ENCODE measurements around the gene MLLT10. TPM values are rescaled to one million over a fixed set of nuclear protein-coding genes. Genes with fewer than 3 reads are reported as not detected.

Gene MLLT10
- total and polyA plus RNA-seq, 10 of the 15 experiments (the other 5 are each of a cell fraction or from before 2014, with no cell fraction given) = 8.7 to 61.1 (median 28.5) TPM

DNA sequence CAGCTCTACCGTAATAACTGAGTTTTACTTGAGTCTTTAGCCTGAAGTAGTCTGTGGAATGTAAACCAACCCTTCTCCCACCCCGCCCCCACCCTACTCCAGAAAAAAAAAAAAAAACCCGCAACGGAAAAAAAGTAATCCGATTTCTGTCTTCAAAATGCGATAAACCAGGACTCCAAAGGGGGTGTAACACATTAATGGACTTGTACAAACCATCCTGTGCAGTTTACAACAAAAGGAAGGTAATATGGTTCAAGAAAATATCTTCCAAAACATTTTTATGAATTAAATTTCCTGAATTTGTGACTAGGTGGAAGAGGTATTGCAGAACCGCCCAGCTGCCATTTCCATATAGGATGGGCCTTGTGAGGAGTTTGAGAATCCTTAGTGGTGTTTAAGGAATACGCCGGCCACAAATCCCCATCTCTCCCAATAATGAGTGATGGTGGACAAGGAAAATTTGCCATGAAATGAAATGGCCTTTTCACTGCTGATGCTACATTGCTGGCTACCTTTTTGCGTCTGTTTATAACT is 19.1 kb upstream of the MLLT10 start:
- intact Hi-C loops (cut with micrococcal nuclease; ENCODE audit: unreplicated experiment) = no loop called here
- BruUV-seq (replicated peaks) = no TSS peak

DNA sequence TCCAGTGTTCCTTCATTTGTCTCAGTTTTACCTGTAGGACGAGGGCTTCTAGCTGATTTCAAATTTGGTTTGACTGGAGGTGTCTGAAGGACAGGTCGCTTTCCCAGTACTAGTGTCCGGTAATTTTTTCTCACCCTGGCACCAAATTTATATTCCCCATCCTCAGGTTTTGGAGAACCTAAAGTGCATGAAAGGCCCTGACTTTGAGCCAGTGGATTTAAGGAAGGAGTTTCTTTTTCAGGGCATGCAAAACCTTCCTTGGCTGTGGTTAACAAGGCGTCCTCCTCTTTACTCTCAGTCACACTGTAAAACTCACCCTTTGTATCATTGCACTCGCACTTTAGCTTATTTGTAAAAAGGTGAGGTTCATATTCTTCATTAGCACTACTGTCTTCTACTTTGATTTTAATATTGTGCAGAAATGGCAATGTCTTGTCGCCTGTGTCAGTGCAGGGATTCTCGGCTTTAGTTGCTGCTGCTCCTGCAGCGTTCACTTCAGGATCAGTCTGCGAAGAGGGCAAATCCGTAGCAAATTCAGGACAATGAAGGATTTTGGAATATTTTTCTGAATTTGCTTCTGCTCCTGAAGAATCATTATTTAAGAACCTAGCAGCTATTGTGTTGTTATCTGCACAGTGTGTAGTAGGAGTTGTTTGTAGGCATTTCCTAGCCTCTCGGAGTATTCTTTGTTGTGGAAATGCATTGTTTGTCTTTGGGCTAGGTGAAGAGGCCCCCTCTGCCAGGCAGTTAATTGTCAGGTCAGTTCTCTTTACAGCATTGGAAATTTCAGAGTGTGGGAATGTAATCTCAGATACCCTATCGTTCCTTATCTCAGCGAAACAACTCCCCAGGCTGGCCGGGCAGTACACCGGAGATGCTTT is 18.4 kb upstream of the MLLT10 start:
- FAIRE-seq (no peak), DNase-seq (ENCODE audit: low read depth, low spot score) (no peak), ATAC-seq (no peak)
- POLR2A ChIA-PET = no interaction called here
- in situ Hi-C loops (cut with MboI) = no loop called here
- peaks cover 10 to 37% of the 10 kb centered on the region in 2 experiments for H3K27me3 ChIP-seq (replicated peaks in 1 of 2; ENCODE audit: control insufficient read depth in 2 of 2, insufficient read depth in 2 of 2, low read length in 1 of 2)
- no peaks in the 10 kb centered on the region for H3K79me2 ChIP-seq (ENCODE audit: control insufficient read depth, insufficient read depth, low read length)
- H3K9me3 ChIP-seq (replicated peaks; ENCODE audit: control insufficient read depth, insufficient read depth, low read length) = no peaks in the 10 kb centered on the region
- H3K36me3 ChIP-seq (ENCODE audit: control insufficient read depth in 2 of 2, insufficient read depth in 2 of 2, low read length in 1 of 2) = no peaks in the 10 kb centered on the region
- H4K20me1 ChIP-seq (ENCODE audit: control insufficient read depth, insufficient read depth) = no peaks in the 10 kb centered on the region
- no peak overlapping the region for H3K4me3 ChIP-seq
- peak overlapping the region; percentile 97 for H3K4me2 ChIP-seq (ENCODE audit: control insufficient read depth, insufficient read depth)
- BruUV-seq (replicated peaks) = no TSS peak
- H2AFZ ChIP-seq (ENCODE audit: control insufficient read depth, low read depth, low read length) = no peak overlapping the region
- peaks cover 21% of the 10 kb centered on the region for H3K4me1 ChIP-seq (ENCODE audit: control insufficient read depth, insufficient read depth, low read length)
- SMC1A ChIA-PET (ENCODE audit: uncharacterized antibody, unreplicated experiment) = interaction anchor here (0.8 to 1.2 kb wide), 2 partner anchors 18 to 216 kb away, joined by 3 read pairs; no protein-coding TSS in a partner anchor
- CTCF ChIA-PET = interaction anchor here (1.0 to 1.7 kb wide), 2 partner anchors 19 to 22 kb away, joined by 3 to 5 read pairs; no protein-coding TSS in a partner anchor
- no peak overlapping the region for H3K27ac ChIP-seq (ENCODE audit: control insufficient read depth, insufficient read depth)
- no peak overlapping the region for H3K9ac ChIP-seq (ENCODE audit: control insufficient read depth, insufficient read depth, low read length)
- WGBS (ENCODE audit: insufficient coverage, insufficient replicate concordance, low lambda C conversion rate, missing lambda C conversion rate) = 51% methylated on average over 15 of the region's 15 CpGs
- intact Hi-C loops (cut with micrococcal nuclease; ENCODE audit: unreplicated experiment) = no loop called here
- RAD21 ChIA-PET (ENCODE audit: unreplicated experiment) = interaction anchor here (0.7 to 1.4 kb wide), 2 partner anchors 20 to 66 kb away, joined by 3 to 6 read pairs; no protein-coding TSS in a partner anchor
- TF ChIP-seq CBFB (IDR thresholded peaks at IDR 0.05; ENCODE audit: low read depth) (no peak), SMC3 (IDR thresholded peaks at IDR 0.05; ENCODE audit: borderline replicate concordance, low read length) (no peak), FOXM1 (IDR thresholded peaks at IDR 0.05; ENCODE audit: low read depth, low read length) (no peak), POU2F2 (IDR thresholded peaks at IDR 0.05; ENCODE audit: borderline replicate concordance, low read depth, low read length) (no peak), KAT2A (conservative IDR thresholded peaks at IDR 0.05; ENCODE audit: control insufficient read depth, low read depth, low read length) (no peak)
- TF ChIP-seq, protein P1, sequence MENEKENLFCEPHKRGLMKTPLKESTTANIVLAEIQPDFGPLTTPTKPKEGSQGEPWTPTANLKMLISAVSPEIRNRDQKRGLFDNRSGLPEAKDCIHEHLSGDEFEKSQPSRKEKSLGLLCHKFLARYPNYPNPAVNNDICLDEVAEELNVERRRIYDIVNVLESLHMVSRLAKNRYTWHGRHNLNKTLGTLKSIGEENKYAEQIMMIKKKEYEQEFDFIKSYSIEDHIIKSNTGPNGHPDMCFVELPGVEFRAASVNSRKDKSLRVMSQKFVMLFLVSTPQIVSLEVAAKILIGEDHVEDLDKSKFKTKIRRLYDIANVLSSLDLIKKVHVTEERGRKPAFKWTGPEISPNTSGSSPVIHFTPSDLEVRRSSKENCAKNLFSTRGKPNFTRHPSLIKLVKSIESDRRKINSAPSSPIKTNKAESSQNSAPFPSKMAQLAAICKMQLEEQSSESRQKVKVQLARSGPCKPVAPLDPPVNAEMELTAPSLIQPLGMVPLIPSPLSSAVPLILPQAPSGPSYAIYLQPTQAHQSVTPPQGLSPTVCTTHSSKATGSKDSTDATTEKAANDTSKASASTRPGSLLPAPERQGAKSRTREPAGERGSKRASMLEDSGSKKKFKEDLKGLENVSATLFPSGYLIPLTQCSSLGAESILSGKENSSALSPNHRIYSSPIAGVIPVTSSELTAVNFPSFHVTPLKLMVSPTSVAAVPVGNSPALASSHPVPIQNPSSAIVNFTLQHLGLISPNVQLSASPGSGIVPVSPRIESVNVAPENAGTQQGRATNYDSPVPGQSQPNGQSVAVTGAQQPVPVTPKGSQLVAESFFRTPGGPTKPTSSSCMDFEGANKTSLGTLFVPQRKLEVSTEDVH (IDR thresholded peaks at IDR 0.05; ENCODE audit: low read depth, partially characterized antibody) = no peak
- TF ChIP-seq, protein P2, sequence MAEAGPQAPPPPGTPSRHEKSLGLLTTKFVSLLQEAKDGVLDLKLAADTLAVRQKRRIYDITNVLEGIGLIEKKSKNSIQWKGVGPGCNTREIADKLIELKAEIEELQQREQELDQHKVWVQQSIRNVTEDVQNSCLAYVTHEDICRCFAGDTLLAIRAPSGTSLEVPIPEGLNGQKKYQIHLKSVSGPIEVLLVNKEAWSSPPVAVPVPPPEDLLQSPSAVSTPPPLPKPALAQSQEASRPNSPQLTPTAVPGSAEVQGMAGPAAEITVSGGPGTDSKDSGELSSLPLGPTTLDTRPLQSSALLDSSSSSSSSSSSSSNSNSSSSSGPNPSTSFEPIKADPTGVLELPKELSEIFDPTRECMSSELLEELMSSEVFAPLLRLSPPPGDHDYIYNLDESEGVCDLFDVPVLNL (IDR thresholded peaks at IDR 0.05; ENCODE audit: low read depth, low read length) = no peak

More for the DNA sequence above, 19.1 kb upstream of the MLLT10 start:
- no peak for TF ChIP-seq RUNX3 (IDR thresholded peaks at IDR 0.05; ENCODE audit: low read length)
- TF ChIP-seq EED (IDR thresholded peaks at IDR 0.05; ENCODE audit: low read depth) = no peak
- no peak for TF ChIP-seq TCF12 (IDR thresholded peaks at IDR 0.05; ENCODE audit: low read depth, low read length)
- TF ChIP-seq CREM (IDR thresholded peaks at IDR 0.05; ENCODE audit: low read depth) = no peak
- ATAC-seq (no peak), FAIRE-seq (no peak), DNase-seq (ENCODE audit: low read depth, low spot score) (no peak)
- Histone ChIP-seq H3K27ac (ENCODE audit: control insufficient read depth, insufficient read depth) (no peak overlapping the region), H3K9me3 (replicated peaks; ENCODE audit: control insufficient read depth, insufficient read depth, low read length) (no peaks in the 10 kb centered on the region), H2AFZ (ENCODE audit: control insufficient read depth, low read depth, low read length) (no peak overlapping the region), H3K4me1 (ENCODE audit: control insufficient read depth, insufficient read depth, low read length) (peaks cover 20% of the 10 kb centered on the region), H3K9ac (ENCODE audit: control insufficient read depth, insufficient read depth, low read length) (no peak overlapping the region), H3K36me3 (ENCODE audit: control insufficient read depth in 2 of 2, insufficient read depth in 2 of 2, low read length in 1 of 2) (no peaks in the 10 kb centered on the region), H4K20me1 (ENCODE audit: control insufficient read depth, insufficient read depth) (no peaks in the 10 kb centered on the region), H3K4me2 (ENCODE audit: control insufficient read depth, insufficient read depth) (no peak overlapping the region), H3K79me2 (ENCODE audit: control insufficient read depth, insufficient read depth, low read length) (no peaks in the 10 kb centered on the region), H3K27me3 (replicated peaks in 1 of 2; ENCODE audit: control insufficient read depth in 2 of 2, insufficient read depth in 2 of 2, low read length in 1 of 2) (peaks cover 10 to 37% of the 10 kb centered on the region in 2 experiments), H3K4me3 (no peak overlapping the region)
- 95% methylated on average over 9 of the region's 10 CpGs for WGBS (ENCODE audit: insufficient coverage, insufficient replicate concordance, low lambda C conversion rate, missing lambda C conversion rate)
- ChIA-PET SMC1A (ENCODE audit: uncharacterized antibody, unreplicated experiment) (interaction anchor here (0.6 to 1.2 kb wide), 3 partner anchors 67 to 217 kb away, joined by 3 read pairs; no protein-coding TSS in a partner anchor), POLR2A (interaction anchor here (0.6 kb wide), 1 partner anchor 45 kb away, joined by 4 read pairs; no protein-coding TSS in a partner anchor), CTCF (interaction anchor here (1.0 to 1.7 kb wide), 3 partner anchors 18 to 21 kb away, joined by 3 to 5 read pairs (median 3); no protein-coding TSS in a partner anchor), RAD21 (ENCODE audit: unreplicated experiment) (interaction anchor here (0.7 kb wide), 1 partner anchor 206 kb away, joined by 3 read pairs; no protein-coding TSS in a partner anchor)
- in situ Hi-C loops (cut with MboI) = no loop called here

Measured in GM12878 (cell line).